Caco-2 (cell line): Measurements from ENCODE around the gene PHF23. TPM values are rescaled to one million over a fixed set of nuclear protein-coding genes. Genes with fewer than 3 reads are reported as not detected.
A peak's percentile ranks its signal among the peaks of the same experiment; 100 is the strongest.

Source experiments
- BruUV-seq: library from RNA; stranded (reverse); fragments of 400-500 nt; replicated peaks from 2 replicates; lab custom pipeline; 2021; lab: Mats Ljungman, UMichigan
- CTCF ChIA-PET: fragments of 300-600 bp; sonication (Branson Sonifier 250); formaldehyde crosslinking; loops from one replicate; lab custom pipeline; 2022; ENCODE audit warnings: antibody characterized with exemption; lab: Charles Lee
- POLR2A ChIA-PET: fragments of 300-600 bp; sonication (Branson Sonifier 250); formaldehyde crosslinking; loops from one replicate; lab custom pipeline; 2022; ENCODE audit warnings: antibody characterized with exemption; lab: Charles Lee
- DNase-seq, 2 experiments: peaks; one replicate each; pipeline versions ENCODE4 v3.0.0 to v3.0.0-alpha.2; 2020 to 2022
- H3K27me3 ChIP-seq: replicated peaks from 2 replicates; pipeline ENCODE4 v1.6.0; 2011; ENCODE audit warnings: low read length; ENCODE audit not compliant: control insufficient read depth, insufficient read depth
- H3K36me3 ChIP-seq: 2 replicates; pipeline ENCODE4 v1.5.1; 2011; ENCODE audit warnings: low read length; ENCODE audit not compliant: control insufficient read depth, insufficient read depth
- H3K4me1 ChIP-seq: fragments of 250-450 bp; sonication (Bioruptor Pico); 2 replicates; pipeline ENCODE4 v1.5.1; 2020; ENCODE audit warnings: mild to moderate bottlenecking
- H3K4me3 ChIP-seq: 2 replicates; pipeline ENCODE4 v1.5.1; 2011; ENCODE audit warnings: low read depth, mild to moderate bottlenecking, control low read depth, low read length
- H3K9me3 ChIP-seq: fragments of 250-450 bp; sonication (Bioruptor Pico); 2 replicates; pipeline ENCODE4 v1.5.1; 2020; ENCODE audit warnings: mild to moderate bottlenecking, moderate library complexity
- H3K27ac Mint-ChIP-seq: one replicate; pipeline ENCODE4 v1.8.0; 2022; ENCODE audit warnings: mixed read lengths; ENCODE audit not compliant: unreplicated experiment
- H3K27me3 Mint-ChIP-seq: one replicate; pipeline ENCODE4 v1.8.0; 2022; ENCODE audit warnings: mixed read lengths; ENCODE audit not compliant: insufficient read depth, unreplicated experiment
- H3K36me3 Mint-ChIP-seq: one replicate; pipeline ENCODE4 v1.8.0; 2022; ENCODE audit warnings: mild to moderate bottlenecking, mixed read lengths; ENCODE audit not compliant: insufficient read depth, unreplicated experiment
- H3K4me1 Mint-ChIP-seq: one replicate; pipeline ENCODE4 v1.8.0; 2022; ENCODE audit warnings: low read depth, mixed read lengths; ENCODE audit not compliant: unreplicated experiment
- H3K4me3 Mint-ChIP-seq: one replicate; pipeline ENCODE4 v1.8.0; 2022; ENCODE audit warnings: mild to moderate bottlenecking, moderate library complexity, mixed read lengths; ENCODE audit not compliant: unreplicated experiment
- H3K9me3 Mint-ChIP-seq: one replicate; pipeline ENCODE4 v1.8.0; 2022; ENCODE audit warnings: mixed read lengths; ENCODE audit not compliant: unreplicated experiment
- CTCF ChIP-seq, 2 experiments: fragments of 200-600 bp in 1 of 2; IDR thresholded peaks; 1 replicate in 1 of 2; 2 replicates in 1 of 2; pipeline versions ENCODE4 v1.5.1 to v1.8.0; 2011 to 2022; ENCODE audit warnings: antibody characterized with exemption in 1 of 2, control low read depth in 1 of 2, inconsistent platforms in 1 of 2, low read depth in 1 of 2, low read length in 1 of 2, mild to moderate bottlenecking in 1 of 2, moderate library complexity in 1 of 2; ENCODE audit not compliant: insufficient read depth in 1 of 2, severe bottlenecking in 1 of 2, unreplicated experiment in 1 of 2
- intact Hi-C: fragments of 100-400 bp; cut with micrococcal nuclease; formaldehyde crosslinking; loops from one replicate; pipeline ENCODE4 v1.10.0; 2022; ENCODE audit not compliant: unreplicated experiment
- total RNA-seq: library from RNA; stranded (reverse); gene quantifications from 2 replicates; pipeline ENCODE4 v1.2.3, GENCODE V29; 2022

PHF23 gene
- total RNA-seq, 1 experiment from 2014 or later = 20.5 TPM

- CTCF ChIA-PET = interaction anchor here (0.9 kb wide), 1 partner anchor 13 kb away, joined by 3 read pairs; no protein-coding TSS in a partner anchor
- peaks cover 72% of the 10 kb centered on the region for H3K36me3 Mint-ChIP-seq
- peak overlapping the region; percentile 85 for H3K27ac Mint-ChIP-seq
- no peak for DNase-seq
- H3K4me3 Mint-ChIP-seq = peak overlapping the region; percentile 93
- H3K36me3 ChIP-seq = no peaks in the 10 kb centered on the region; the same call in none of the 2 replicates
- no peaks in the 10 kb centered on the region for H3K27me3 ChIP-seq
- peak overlapping the region; percentile 65 for H3K4me3 ChIP-seq
- BruUV-seq = no TSS peak
- no peaks in the 10 kb centered on the region for H3K4me1 ChIP-seq
- no peaks in the 10 kb centered on the region for H3K9me3 Mint-ChIP-seq
- H3K4me1 Mint-ChIP-seq = peaks cover 13% of the 10 kb centered on the region
- POLR2A ChIA-PET = interaction anchor here (0.6 to 1.2 kb wide), 2 partner anchors 14 to 1904 kb away, joined by 4 to 6 read pairs; partner anchors contain the start of genes ACADVL and DLG4
- intact Hi-C loops = no loop called here
- H3K27me3 Mint-ChIP-seq = no peaks in the 10 kb centered on the region
- H3K9me3 ChIP-seq = no peaks in the 10 kb centered on the region
- TF ChIP-seq CTCF (IDR thresholded peaks at IDR 0.05; ENCODE audit: insufficient read depth in 1 of 2, low read depth in 1 of 2, low read length in 1 of 2, severe bottlenecking in 1 of 2, unreplicated experiment in 1 of 2) = no peak
Observed at GRCh38 chr17:7233701-7234082, 5.6 kb downstream of the PHF23 start.

- no peaks in the 10 kb centered on the region for H3K9me3 Mint-ChIP-seq
- BruUV-seq = TSS peak; percentile 32
- peaks cover 70% of the 10 kb centered on the region for H3K36me3 Mint-ChIP-seq
- no peak for DNase-seq
- intact Hi-C loops = no loop called here
- H3K9me3 ChIP-seq = no peaks in the 10 kb centered on the region
- no peaks in the 10 kb centered on the region for H3K27me3 Mint-ChIP-seq
- no peak overlapping the region for H3K27ac Mint-ChIP-seq
- H3K27me3 ChIP-seq = no peaks in the 10 kb centered on the region
- H3K4me3 Mint-ChIP-seq = peak overlapping the region; percentile 10
- H3K4me3 ChIP-seq = no peak overlapping the region; the same call in 1 of the 2 replicates
- H3K36me3 ChIP-seq = no peaks in the 10 kb centered on the region; the same call in none of the 2 replicates
- ChIA-PET POLR2A (no interaction called here), CTCF (no interaction called here)
- TF ChIP-seq CTCF (IDR thresholded peaks at IDR 0.05; ENCODE audit: insufficient read depth in 1 of 2, low read depth in 1 of 2, low read length in 1 of 2, severe bottlenecking in 1 of 2, unreplicated experiment in 1 of 2) = no peak
- peaks cover 11% of the 10 kb centered on the region for H3K4me1 Mint-ChIP-seq
- H3K4me1 ChIP-seq = no peaks in the 10 kb centered on the region
Observed at GRCh38 chr17:7232114-7232513, 7.1 kb downstream of the PHF23 start.

GRCh38 chr17:7229504-7229903 lies 9.8 kb downstream of the PHF23 start:
- Mint-ChIP-seq H3K4me3 (no peak overlapping the region), H3K27ac (no peak overlapping the region), H3K9me3 (no peaks in the 10 kb centered on the region), H3K4me1 (peaks cover 6% of the 10 kb centered on the region), H3K27me3 (no peaks in the 10 kb centered on the region), H3K36me3 (peaks cover 49% of the 10 kb centered on the region)
- ChIA-PET POLR2A (no interaction called here), CTCF (interaction anchor here (0.5 kb wide), 1 partner anchor 19 kb away, joined by 3 read pairs; no protein-coding TSS in a partner anchor)
- Histone ChIP-seq H3K9me3 (no peaks in the 10 kb centered on the region), H3K27me3 (no peaks in the 10 kb centered on the region), H3K4me3 (no peak overlapping the region), H3K36me3 (no peaks in the 10 kb centered on the region; the same call in 1 of the 2 replicates), H3K4me1 (no peaks in the 10 kb centered on the region)
- intact Hi-C loops = no loop called here
- no peak for TF ChIP-seq CTCF (IDR thresholded peaks at IDR 0.05; ENCODE audit: insufficient read depth in 1 of 2, low read depth in 1 of 2, low read length in 1 of 2, severe bottlenecking in 1 of 2, unreplicated experiment in 1 of 2)
- DNase-seq = no peak
- BruUV-seq = no TSS peak
